Measurements from ENCODE around the gene ABHD17C.

- TF ChIP-seq CTCF (IDR thresholded peaks at IDR 0.05) = no peak
- no peak for TF ChIP-seq POLR2A (IDR thresholded peaks at IDR 0.05)
Measured at GRCh38 chr15:80654299-80654698, 40.8 kb upstream of the ABHD17C start.

All from uterus (tissue), 2 donors.